Raji (cell line): Measurements from ENCODE around the gene KRT14.
"Not testable (repeated sequence)": the region's sequence is repeated elsewhere in the genome, so short reads cannot be mapped to it uniquely, and the experiment has no call there.

Source experiments
- POLR2A ChIP-seq: IDR thresholded peaks from 2 replicates; pipeline ENCODE4 v1.6.1; 2011; ENCODE audit warnings: low read depth, low read length, control low read depth; ENCODE audit not compliant: insufficient read depth

KRT14 gene

GRCh38 chr17:41621916-41622315 is 35.2 kb upstream of the KRT14 start:
- no peak for TF ChIP-seq POLR2A

GRCh38 chr17:41620583-41621434 is 34.1 kb upstream of the KRT14 start:
- no peak for TF ChIP-seq POLR2A

- TF ChIP-seq POLR2A: no peak
Measured at GRCh38 chr17:41619036-41619926, 32.6 kb upstream of the KRT14 start.

GRCh38 chr17:41618341-41619035 is 31.8 kb upstream of the KRT14 start:
- TF ChIP-seq POLR2A: no peak

GRCh38 chr17:41617698-41618097 is 31.0 kb upstream of the KRT14 start:
- no peak for TF ChIP-seq POLR2A

- no peak for TF ChIP-seq POLR2A
Measured at GRCh38 chr17:41617136-41617535, 30.4 kb upstream of the KRT14 start.

- no peak for TF ChIP-seq POLR2A
Measured at GRCh38 chr17:41615454-41615853, 28.8 kb upstream of the KRT14 start.

GRCh38 chr17:41614098-41614497 is 27.4 kb upstream of the KRT14 start:
- TF ChIP-seq POLR2A: no peak

- TF ChIP-seq POLR2A: no peak
Measured at GRCh38 chr17:41613277-41614082, 26.8 kb upstream of the KRT14 start.

- not testable (repeated sequence) for TF ChIP-seq POLR2A
Measured at GRCh38 chr17:41612376-41613160, 25.9 kb upstream of the KRT14 start, which contains the start of gene KRT16. Gene KRT16 (minus strand): TSS chr17:41612767. CDS start chr17:41612688, 79 bp downstream.

GRCh38 chr17:41610965-41611640 is 24.4 kb upstream of the KRT14 start:
- TF ChIP-seq POLR2A: no peak

GRCh38 chr17:41602524-41602923 is 15.8 kb upstream of the KRT14 start:
- TF ChIP-seq POLR2A: no peak

- TF ChIP-seq POLR2A: no peak
Measured at GRCh38 chr17:41600318-41600717, 13.6 kb upstream of the KRT14 start.
